Spleen (tissue), 7 donors: ENCODE data around the gene SLC7A4.
"Not testable (repeated sequence)": the region's sequence is repeated elsewhere in the genome, so short reads cannot be mapped to it uniquely, and the experiment has no call there.

ENCODE experiments used
- CTCF ChIP-seq, 11 experiments: fragments of 200-600 bp in 7 of 11; fragments of 450-650 bp in 4 of 11; sonication (generic) in 4 of 11; IDR thresholded peaks in 8 of 11; conservative IDR thresholded peaks in 3 of 11; 1 replicate in 7 of 11; 2 replicates in 4 of 11; pipeline versions ENCODE4 v1.4.0 to v1.8.0; 2016 to 2021; ENCODE audit warnings: antibody characterized with exemption in 11 of 11, inconsistent platforms in 4 of 11, mild to moderate bottlenecking in 1 of 11
- POLR2A ChIP-seq, 3 donors: fragments of 450-650 bp; IDR thresholded peaks; one replicate each; pipeline ENCODE4 v1.5.1; 2017; ENCODE audit warnings: antibody characterized with exemption in 3 of 3, mild to moderate bottlenecking in 1 of 3
- donor health status: DM: no; HTN: no; CAD: no; lungs with moderate emphysema.
- donor health status: DM: no; HTN: no; CAD: no.
- donor health status: DM: no; HTN: no; CAD: no.

- not testable (repeated sequence) for TF ChIP-seq POLR2A (IDR thresholded peaks at IDR 0.05); CTCF (IDR thresholded peaks at IDR 0.05 in 8 of 11, conservative IDR thresholded peaks at IDR 0.05 in 3 of 11)
These were observed 23.2 kb downstream of the SLC7A4 start for GRCh38 chr22:21009208-21009607.
